GM23248 (cell line): ENCODE data around the gene ARRB1. TPM values are rescaled to one million over a fixed set of nuclear protein-coding genes. Genes with fewer than 3 reads are reported as not detected.

Experiments
- DNase-seq: peaks from one replicate; pipeline ENCODE4 v3.0.0-alpha.2; 2015
- H2AFZ ChIP-seq: fragments of 200-600 bp; sonication (generic); 2 replicates; pipeline ENCODE4 v1.6.1; 2016; ENCODE audit warnings: antibody characterized with exemption
- H3F3A ChIP-seq: fragments of 200-600 bp; sonication (generic); 2 replicates; pipeline ENCODE4 v1.6.1; 2016; ENCODE audit warnings: mild to moderate bottlenecking, antibody characterized with exemption, mixed run types; ENCODE audit not compliant: insufficient read depth
- H3K27ac ChIP-seq: fragments of 200-600 bp; sonication (generic); 2 replicates; pipeline ENCODE4 v1.5.1; 2016; ENCODE audit warnings: mild to moderate bottlenecking
- H3K27me3 ChIP-seq: fragments of 200-600 bp; sonication (generic); replicated peaks from 2 replicates; pipeline ENCODE4 v1.6.1; 2016; ENCODE audit warnings: mild to moderate bottlenecking; ENCODE audit not compliant: insufficient read depth
- H3K36me3 ChIP-seq: fragments of 200-600 bp; sonication (generic); 2 replicates; pipeline ENCODE4 v1.6.1; 2016; ENCODE audit warnings: low read depth, mild to moderate bottlenecking
- H3K4me1 ChIP-seq: fragments of 200-600 bp; sonication (generic); 2 replicates; pipeline ENCODE4 v1.6.1; 2016; ENCODE audit warnings: mild to moderate bottlenecking; ENCODE audit not compliant: insufficient read depth
- H3K4me2 ChIP-seq: fragments of 200-600 bp; sonication (generic); one replicate; pipeline ENCODE4 v1.6.1; 2016; ENCODE audit warnings: mild to moderate bottlenecking; ENCODE audit not compliant: unreplicated experiment
- H3K4me3 ChIP-seq: fragments of 200-600 bp; sonication (generic); 2 replicates; pipeline ENCODE4 v1.5.1; 2016; ENCODE audit warnings: mild to moderate bottlenecking
- H3K79me2 ChIP-seq: fragments of 200-600 bp; sonication (generic); 2 replicates; pipeline ENCODE4 v1.6.1; 2016; ENCODE audit warnings: mild to moderate bottlenecking; ENCODE audit not compliant: insufficient read depth
- H3K9ac ChIP-seq: fragments of 200-600 bp; sonication (generic); 2 replicates; pipeline ENCODE4 v1.6.1; 2016; ENCODE audit warnings: mild to moderate bottlenecking
- H3K9me2 ChIP-seq: fragments of 200-600 bp; sonication (generic); 2 replicates; pipeline ENCODE4 v1.6.1; 2016; ENCODE audit warnings: mixed run types, mild to moderate bottlenecking, moderate library complexity; ENCODE audit not compliant: insufficient read depth
- H3K9me3 ChIP-seq: fragments of 200-600 bp; sonication (generic); one replicate; pipeline ENCODE4 v1.6.1; 2017; ENCODE audit warnings: low read depth
- H4K20me1 ChIP-seq: fragments of 200-600 bp; sonication (generic); 2 replicates; pipeline ENCODE4 v1.6.0; 2016; ENCODE audit not compliant: insufficient read depth
- EZH2 ChIP-seq: fragments of 200-600 bp; sonication (generic); IDR thresholded peaks from 2 replicates; pipeline ENCODE4 v1.6.1; 2018; ENCODE audit warnings: antibody characterized with exemption, mild to moderate bottlenecking; ENCODE audit not compliant: insufficient read depth, poor library complexity, severe bottlenecking
- EZH2phosphoT487 ChIP-seq: fragments of 200-600 bp; sonication (generic); IDR thresholded peaks from 2 replicates; pipeline ENCODE4 v1.6.1; 2018; ENCODE audit warnings: antibody characterized with exemption, moderate library complexity, mild to moderate bottlenecking, low read depth; ENCODE audit not compliant: insufficient read depth
- WGBS, 2 experiments: methylation state at CpG; one replicate each; pipeline ENCODE4 v1.1.6; 2015 to 2017; ENCODE audit warnings: low lambda C conversion rate in 2 of 2, low coverage in 1 of 2; ENCODE audit errors: missing lambda C conversion rate in 2 of 2; 5-methylcytosine and 5-hydroxymethylcytosine counted together
- in situ Hi-C: fragments of 300-500 bp; cut with MboI; formaldehyde crosslinking; loops from 2 replicates; pipeline ENCODE4 v1.15.0; 2020
- polyA plus RNA-seq: library from polyadenylated mRNA; unstranded; fragments of >200 nt; fragmentation: Nextera tagmentation; extraction: Ambion mirVana; gene quantifications from 2 replicates; pipeline ENCODE4 v1.2.1, GENCODE V29; 2016
- total RNA-seq: library from RNA; depleted of rRNA; stranded (reverse); fragments of >200 nt; shearing (Covaris generic); gene quantifications from 2 replicates; pipeline ENCODE4 v1.2.3, GENCODE V29; 2014

Gene ARRB1
- total and polyA plus RNA-seq, 2 experiments from 2014 or later: 2.0 to 3.1 TPM

- Histone ChIP-seq H3F3A (peaks cover 10% of the 10 kb centered on the region), H3K79me2 (no peaks in the 10 kb centered on the region), H3K9me2 (no peaks in the 10 kb centered on the region), H4K20me1 (no peaks in the 10 kb centered on the region), H3K9me3 (no peaks in the 10 kb centered on the region), H3K36me3 (no peaks in the 10 kb centered on the region), H2AFZ (no peak overlapping the region), H3K4me2 (no peak overlapping the region), H3K4me1 (no peaks in the 10 kb centered on the region; the same call in 1 of the 2 replicates), H3K9ac (no peak overlapping the region), H3K27me3 (no peaks in the 10 kb centered on the region), H3K4me3 (no peak overlapping the region), H3K27ac (no peak overlapping the region)
- in situ Hi-C loops: loop anchor here (10.0 kb wide), 1 partner anchor 53 kb away; no protein-coding TSS in a partner anchor
- peak; percentile 31 for DNase-seq
- 39 to 45% methylated on average over 3 of the region's 3 CpGs for WGBS, 2 experiments
- TF ChIP-seq EZH2 (no peak), EZH2phosphoT487 (no peak)
Observed at GRCh38 chr11:75387736-75388294, 36.4 kb upstream of the ARRB1 start.

GRCh38 chr11:75386942-75387630 is 35.6 kb upstream of the ARRB1 start:
- Histone ChIP-seq H3K27ac (no peak overlapping the region), H3K9ac (no peak overlapping the region), H3K36me3 (no peaks in the 10 kb centered on the region), H3K4me1 (no peaks in the 10 kb centered on the region; the same call in 1 of the 2 replicates), H3K4me2 (no peak overlapping the region), H3K4me3 (no peak overlapping the region), H3K79me2 (no peaks in the 10 kb centered on the region), H3K27me3 (no peaks in the 10 kb centered on the region), H3F3A (peaks cover 10% of the 10 kb centered on the region), H2AFZ (no peak overlapping the region), H3K9me3 (no peaks in the 10 kb centered on the region), H4K20me1 (no peaks in the 10 kb centered on the region), H3K9me2 (no peaks in the 10 kb centered on the region)
- no peak for DNase-seq
- in situ Hi-C loops: loop anchor here (10.0 kb wide), 1 partner anchor 52 kb away; no protein-coding TSS in a partner anchor
- no peak for TF ChIP-seq EZH2
- TF ChIP-seq EZH2phosphoT487: no peak
- WGBS, 2 experiments: 63 to 71% methylated on average over 3 of the region's 3 CpGs

DNA sequence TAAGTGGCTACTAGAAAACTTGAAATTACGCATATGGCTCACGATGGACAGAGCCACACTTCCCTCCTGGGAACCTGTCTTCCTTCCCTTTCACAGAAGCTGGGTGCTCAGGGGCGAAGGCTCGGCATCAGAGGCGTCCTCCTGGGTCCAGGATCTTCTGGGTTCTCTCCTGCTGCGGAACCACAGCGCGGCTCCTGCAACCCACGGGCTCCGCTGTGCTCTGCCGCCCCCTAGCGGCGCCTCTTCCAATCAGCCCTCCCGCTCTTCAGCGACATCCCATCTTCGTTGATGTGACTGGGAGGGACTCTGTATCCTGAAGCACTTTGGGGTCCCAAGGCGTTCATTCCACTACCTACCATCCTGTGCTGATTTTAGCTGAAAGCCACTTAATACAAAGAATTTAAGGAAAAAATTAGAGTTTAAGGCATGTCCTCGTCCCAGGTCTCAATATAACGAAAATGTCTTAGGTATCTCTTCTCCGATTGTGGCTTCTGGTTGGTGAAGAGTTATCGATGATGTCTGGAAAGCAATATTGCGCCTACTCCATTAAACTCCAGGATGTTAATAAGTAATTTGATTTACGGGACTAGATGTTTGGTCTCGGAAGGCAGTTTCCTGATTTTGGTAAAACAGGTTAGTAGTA is 33.1 kb upstream of the ARRB1 start:
- in situ Hi-C loops: loop anchor here (5.0 to 10.0 kb wide), 2 partner anchors 50 to 107 kb away; no protein-coding TSS in a partner anchor
- no peaks in the 10 kb centered on the region for H3K9me3 ChIP-seq

DNA sequence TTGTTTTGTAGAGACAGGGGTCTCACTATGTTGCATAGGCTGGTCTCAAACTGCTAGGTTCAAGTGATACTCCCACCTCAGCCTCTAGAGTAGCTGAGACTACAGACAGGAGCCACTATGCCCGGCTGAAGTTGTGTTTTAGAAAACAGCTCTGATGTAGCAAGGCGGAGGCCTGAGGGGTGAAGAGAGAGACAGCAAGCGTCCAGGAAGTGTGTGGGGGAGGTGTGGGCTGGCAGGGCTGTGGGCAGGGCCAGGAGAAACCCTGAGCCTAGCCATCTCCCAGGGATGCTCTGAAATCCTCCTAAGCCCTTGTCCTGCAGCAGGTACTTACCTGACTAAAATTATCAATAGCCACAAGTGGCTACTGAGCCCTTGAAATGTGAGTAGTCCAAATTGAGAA is 31.8 kb upstream of the ARRB1 start:
- Histone ChIP-seq H3K79me2 (no peaks in the 10 kb centered on the region), H3K9ac (no peak overlapping the region), H2AFZ (no peak overlapping the region), H3K27ac (no peak overlapping the region), H3K4me1 (no peaks in the 10 kb centered on the region; the same call in 1 of the 2 replicates), H4K20me1 (no peaks in the 10 kb centered on the region), H3K4me3 (no peak overlapping the region), H3K36me3 (no peaks in the 10 kb centered on the region), H3K4me2 (no peak overlapping the region), H3K9me3 (no peaks in the 10 kb centered on the region), H3F3A (peaks cover 10% of the 10 kb centered on the region), H3K9me2 (no peaks in the 10 kb centered on the region), H3K27me3 (no peaks in the 10 kb centered on the region)
- 67 to 69% methylated on average over 3 of the region's 3 CpGs for WGBS, 2 experiments
- TF ChIP-seq EZH2phosphoT487 (no peak), EZH2 (no peak)
- in situ Hi-C loops: loop anchor here (5.0 to 10.0 kb wide), 2 partner anchors 48 to 106 kb away; no protein-coding TSS in a partner anchor
- DNase-seq: no peak

More for the DNA sequence above, 33.1 kb upstream of the ARRB1 start:
- Histone ChIP-seq H3K4me1 (no peaks in the 10 kb centered on the region; the same call in 1 of the 2 replicates), H4K20me1 (no peaks in the 10 kb centered on the region), H3K4me3 (no peak overlapping the region), H3K27me3 (no peaks in the 10 kb centered on the region), H3F3A (peaks cover 10% of the 10 kb centered on the region), H3K9me2 (no peaks in the 10 kb centered on the region), H3K36me3 (no peaks in the 10 kb centered on the region), H3K27ac (no peak overlapping the region), H3K9ac (no peak overlapping the region), H3K4me2 (no peak overlapping the region), H2AFZ (peak overlapping the region; percentile 49; the same call in 1 of the 2 replicates), H3K79me2 (no peaks in the 10 kb centered on the region)
- WGBS, 2 experiments: 20% methylated on average over 24 of the region's 24 CpGs
- no peak for TF ChIP-seq EZH2phosphoT487
- no peak for TF ChIP-seq EZH2
- DNase-seq: peak; percentile 80
